Mucosa of stomach (tissue), 1 donor: Measurements from ENCODE around the gene WRAP73.

Source experiments
- H3K27me3 ChIP-seq: one replicate; pipeline ENCODE4 v1.7.0; 2013; ENCODE audit warnings: mild to moderate bottlenecking, low read length; ENCODE audit not compliant: control insufficient read depth, insufficient read depth
- H3K36me3 ChIP-seq: one replicate; pipeline ENCODE4 v1.7.0; 2013; ENCODE audit warnings: low read length; ENCODE audit not compliant: control insufficient read depth, insufficient read depth
- H3K4me1 ChIP-seq: one replicate; pipeline ENCODE4 v1.7.0; 2013; ENCODE audit warnings: mild to moderate bottlenecking, low read length; ENCODE audit not compliant: control insufficient read depth, insufficient read depth
- H3K4me3 ChIP-seq: one replicate; pipeline ENCODE4 v1.7.0; 2013; ENCODE audit warnings: low read length
- H3K9ac ChIP-seq: one replicate; pipeline ENCODE4 v1.7.0; 2013; ENCODE audit warnings: mild to moderate bottlenecking, low read length, moderate library complexity
- H3K9me3 ChIP-seq: one replicate; pipeline ENCODE4 v1.7.0; 2013; ENCODE audit warnings: mild to moderate bottlenecking, low read length, moderate library complexity; ENCODE audit not compliant: control insufficient read depth
- donor health status: Pancreatic carcinoma.

Gene WRAP73

GRCh38 chr1:3650248-3651025 is 534 bp upstream of the WRAP73 start:
- Histone ChIP-seq H3K27me3 (peaks cover 52% of the 10 kb centered on the region), H3K9ac (no peak overlapping the region), H3K36me3 (no peaks in the 10 kb centered on the region), H3K4me3 (peak overlapping the region; percentile 74), H3K4me1 (peaks cover 23% of the 10 kb centered on the region), H3K9me3 (no peaks in the 10 kb centered on the region)

- Histone ChIP-seq H3K36me3 (no peaks in the 10 kb centered on the region), H3K4me1 (peaks cover 20% of the 10 kb centered on the region), H3K9me3 (no peaks in the 10 kb centered on the region)
Measured at GRCh38 chr1:3646596-3646995, 3.3 kb downstream of the WRAP73 start.

GRCh38 chr1:3645666-3646355 is 4.1 kb downstream of the WRAP73 start:
- Histone ChIP-seq H3K9me3 (no peaks in the 10 kb centered on the region), H3K27me3 (peaks cover 8% of the 10 kb centered on the region), H3K4me3 (no peak overlapping the region), H3K9ac (no peak overlapping the region), H3K36me3 (no peaks in the 10 kb centered on the region), H3K4me1 (peaks cover 13% of the 10 kb centered on the region)

More at GRCh38 chr1:3646596-3646995, 3.3 kb downstream of the WRAP73 start:
- Histone ChIP-seq H3K27me3 (peaks cover 16% of the 10 kb centered on the region), H3K4me3 (no peak overlapping the region), H3K9ac (no peak overlapping the region)

- peaks cover 2% of the 10 kb centered on the region for H3K27me3 ChIP-seq
- no peak overlapping the region for H3K9ac ChIP-seq
- H3K9me3 ChIP-seq, result no peaks in the 10 kb centered on the region
- no peak overlapping the region for H3K4me3 ChIP-seq
- H3K36me3 ChIP-seq, result peaks cover under 1% of the 10 kb centered on the region
- peaks cover 13% of the 10 kb centered on the region for H3K4me1 ChIP-seq
Measured at GRCh38 chr1:3645247-3645646, 4.7 kb downstream of the WRAP73 start.

GRCh38 chr1:3644273-3644672 is 5.6 kb downstream of the WRAP73 start:
- H3K4me1 ChIP-seq, result peaks cover 10% of the 10 kb centered on the region
- no peak overlapping the region for H3K4me3 ChIP-seq
- H3K9me3 ChIP-seq, result no peaks in the 10 kb centered on the region
- no peaks in the 10 kb centered on the region for H3K27me3 ChIP-seq
- H3K36me3 ChIP-seq, result peaks cover 4% of the 10 kb centered on the region
- no peak overlapping the region for H3K9ac ChIP-seq

- Histone ChIP-seq H3K9ac (no peak overlapping the region), H3K9me3 (no peaks in the 10 kb centered on the region), H3K4me1 (no peaks in the 10 kb centered on the region), H3K27me3 (no peaks in the 10 kb centered on the region), H3K36me3 (peaks cover 4% of the 10 kb centered on the region), H3K4me3 (no peak overlapping the region)
Measured at GRCh38 chr1:3642919-3643675, 6.8 kb downstream of the WRAP73 start.

GRCh38 chr1:3641816-3642215 is 8.1 kb downstream of the WRAP73 start:
- no peaks in the 10 kb centered on the region for H3K4me1 ChIP-seq
- H3K9me3 ChIP-seq, result no peaks in the 10 kb centered on the region
- H3K4me3 ChIP-seq, result no peak overlapping the region
- H3K9ac ChIP-seq, result no peak overlapping the region
- H3K27me3 ChIP-seq, result no peaks in the 10 kb centered on the region
- H3K36me3 ChIP-seq, result peaks cover 4% of the 10 kb centered on the region

- H3K4me1 ChIP-seq, result no peaks in the 10 kb centered on the region
- H3K27me3 ChIP-seq, result no peaks in the 10 kb centered on the region
- H3K36me3 ChIP-seq, result peaks cover 4% of the 10 kb centered on the region
- no peaks in the 10 kb centered on the region for H3K9me3 ChIP-seq
- H3K4me3 ChIP-seq, result no peak overlapping the region
- H3K9ac ChIP-seq, result no peak overlapping the region
Measured at GRCh38 chr1:3641046-3641760, 8.7 kb downstream of the WRAP73 start.

GRCh38 chr1:3640121-3640837 is 9.6 kb downstream of the WRAP73 start:
- Histone ChIP-seq H3K9ac (no peak overlapping the region), H3K4me3 (no peak overlapping the region), H3K27me3 (no peaks in the 10 kb centered on the region), H3K36me3 (peaks cover 4% of the 10 kb centered on the region), H3K9me3 (no peaks in the 10 kb centered on the region), H3K4me1 (no peaks in the 10 kb centered on the region)

GRCh38 chr1:3639397-3639911 is 10.4 kb downstream of the WRAP73 start:
- peaks cover 4% of the 10 kb centered on the region for H3K36me3 ChIP-seq

GRCh38 chr1:3638676-3639075 is 11.2 kb downstream of the WRAP73 start:
- Histone ChIP-seq H3K9ac (no peak overlapping the region), H3K4me1 (no peaks in the 10 kb centered on the region), H3K27me3 (no peaks in the 10 kb centered on the region), H3K9me3 (no peaks in the 10 kb centered on the region), H3K4me3 (no peak overlapping the region), H3K36me3 (peaks cover 4% of the 10 kb centered on the region)

More at GRCh38 chr1:3639397-3639911, 10.4 kb downstream of the WRAP73 start:
- Histone ChIP-seq H3K9ac (no peak overlapping the region), H3K27me3 (no peaks in the 10 kb centered on the region), H3K4me1 (no peaks in the 10 kb centered on the region), H3K4me3 (no peak overlapping the region), H3K9me3 (no peaks in the 10 kb centered on the region)
